Ectodermal cell (in vitro differentiated cells): Measurements from ENCODE around the gene AIFM2.

Experiments used
- H3K27ac ChIP-seq: 2 replicates; pipeline ENCODE4 v1.7.0; 2013; ENCODE audit warnings: mild to moderate bottlenecking, low read depth, low read length; ENCODE audit not compliant: insufficient read depth, poor library complexity, severe bottlenecking
- H3K27me3 ChIP-seq: 2 replicates; pipeline ENCODE4 v1.7.0; 2013; ENCODE audit warnings: mild to moderate bottlenecking, low read length; ENCODE audit not compliant: insufficient read depth, control insufficient read depth, poor library complexity, severe bottlenecking
- H3K36me3 ChIP-seq: one replicate; pipeline ENCODE4 v1.7.0; 2013; ENCODE audit warnings: low read length; ENCODE audit not compliant: control insufficient read depth, insufficient read depth
- H3K4me1 ChIP-seq: one replicate; pipeline ENCODE4 v1.7.0; 2013; ENCODE audit warnings: low read length; ENCODE audit not compliant: control insufficient read depth, insufficient read depth
- H3K4me3 ChIP-seq: 2 replicates; pipeline ENCODE4 v1.7.0; 2013; ENCODE audit warnings: low read depth, low read length, control low read depth; ENCODE audit not compliant: insufficient read depth
- H3K9me3 ChIP-seq: 2 replicates; pipeline ENCODE4 v1.7.0; 2013; ENCODE audit warnings: mild to moderate bottlenecking, low read length, moderate library complexity; ENCODE audit not compliant: control insufficient read depth
- WGBS, 2 experiments: methylation state at CpG; one replicate each; pipeline ENCODE4 v1.1.7; 2013; ENCODE audit warnings: missing lambda C conversion rate in 2 of 2; 5-methylcytosine and 5-hydroxymethylcytosine counted together

Gene AIFM2

DNA sequence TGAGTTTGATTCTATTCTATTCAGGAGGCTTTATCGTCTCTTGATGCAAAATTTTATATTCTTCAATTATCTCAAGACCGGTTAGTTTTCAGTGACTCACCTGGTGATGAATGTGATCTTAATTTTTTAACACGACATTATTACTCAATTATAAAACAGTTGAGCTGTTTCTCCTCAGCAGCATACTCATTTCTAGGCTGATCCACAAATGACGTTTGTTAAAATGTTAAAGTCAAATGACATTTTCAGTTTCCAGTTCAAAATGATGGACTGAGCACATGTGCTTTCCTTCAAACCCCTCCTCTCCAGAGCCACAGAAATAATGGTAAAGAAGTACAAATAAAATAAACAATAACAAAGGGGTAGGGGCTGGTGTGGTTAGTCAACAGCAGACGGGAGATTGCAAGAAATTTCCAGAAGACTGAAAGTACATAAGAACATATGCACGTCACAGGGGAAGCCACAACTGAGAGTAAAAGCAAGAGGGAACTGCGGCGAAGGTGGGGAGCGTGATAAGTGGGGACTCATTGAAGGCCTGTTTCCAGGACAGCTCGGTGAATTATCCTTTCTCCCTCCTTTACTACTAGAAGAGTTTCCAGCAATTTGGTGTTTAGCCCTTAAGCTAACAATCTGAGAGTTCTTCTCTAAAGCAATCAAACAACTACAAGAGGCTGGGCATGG is 69.1 kb downstream of the AIFM2 start:
- H3K36me3 ChIP-seq: no peaks in the 10 kb centered on the region
- H3K27me3 ChIP-seq: no peaks in the 10 kb centered on the region
- H3K4me1 ChIP-seq: no peaks in the 10 kb centered on the region
- H3K27ac ChIP-seq: no peak overlapping the region
- no peak overlapping the region for H3K4me3 ChIP-seq
- H3K9me3 ChIP-seq: no peaks in the 10 kb centered on the region
- 91 to 92% methylated on average over 10 of the region's 10 CpGs for WGBS, 2 experiments
